ENCODE measurements around the gene CXCR1.
"Not testable (repeated sequence)": the region's sequence is repeated elsewhere in the genome, so short reads cannot be mapped to it uniquely, and the experiment has no call there.

CXCR1 gene

DNA sequence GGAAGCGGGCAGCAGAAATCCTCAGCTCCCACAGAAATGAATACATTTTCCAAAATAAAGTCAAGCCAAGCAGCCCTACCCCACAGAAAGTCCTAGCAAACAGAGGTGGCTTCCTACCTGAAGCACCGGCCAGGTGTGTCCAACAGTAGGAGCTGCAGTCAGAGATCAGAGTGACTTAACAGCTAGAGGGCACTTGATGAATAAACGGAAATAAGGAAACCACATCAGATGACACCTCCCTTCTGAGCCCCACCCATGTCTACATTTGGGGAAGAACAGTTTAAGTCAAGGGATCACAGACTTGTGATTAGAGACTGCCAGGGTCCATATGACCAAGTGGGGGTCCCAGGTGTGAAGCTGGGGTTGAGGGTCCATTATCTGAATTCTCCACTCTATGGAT lies at the start of gene CXCR1:
CXCR1 (minus strand) TSS at position 172 of the 400 bp plus-strand sequence. CDS start 1,751 bp downstream, outside the sequence.
- DNase-seq, result no peak

DNA sequence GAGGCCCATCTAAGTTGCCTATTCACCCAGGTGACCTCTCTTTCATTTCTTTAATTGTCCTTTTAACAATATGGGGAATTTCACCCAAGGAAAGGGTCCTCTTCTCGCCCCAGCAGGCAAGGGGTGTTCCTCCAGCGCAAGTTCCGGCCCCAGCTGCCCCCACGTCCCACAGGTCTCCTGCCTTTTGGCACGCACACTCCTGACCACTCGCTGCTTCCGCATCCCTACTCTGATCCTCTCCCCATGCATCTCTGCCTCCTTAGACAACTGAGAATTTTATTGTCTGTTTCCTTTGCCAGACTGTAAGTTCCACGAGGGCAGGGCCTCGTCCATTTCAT lies 49.5 kb upstream of the CXCR1 start:
- peak in 4 of 51 donors; percentile 4 to 19 (median 15) for DNase-seq

DNA sequence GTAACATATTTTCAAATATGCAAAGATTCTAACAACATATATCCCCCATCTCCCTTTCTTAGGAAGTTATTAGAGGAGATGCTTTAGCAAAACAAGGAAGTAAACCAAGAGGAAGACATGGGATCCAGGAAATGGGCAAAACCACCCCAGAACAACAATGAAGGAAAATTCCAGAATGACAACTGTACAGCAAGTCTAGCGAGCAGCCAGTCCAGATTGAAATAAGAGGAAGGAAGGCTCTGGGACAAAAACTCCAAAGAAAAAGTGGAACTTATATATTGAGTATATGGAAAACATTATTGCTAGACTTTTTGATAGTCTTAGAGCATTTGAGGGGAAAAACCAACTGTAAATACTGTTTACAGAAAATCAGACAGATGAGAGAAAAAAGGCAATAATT lies 47.4 kb upstream of the CXCR1 start:
- no peak for DNase-seq

DNA sequence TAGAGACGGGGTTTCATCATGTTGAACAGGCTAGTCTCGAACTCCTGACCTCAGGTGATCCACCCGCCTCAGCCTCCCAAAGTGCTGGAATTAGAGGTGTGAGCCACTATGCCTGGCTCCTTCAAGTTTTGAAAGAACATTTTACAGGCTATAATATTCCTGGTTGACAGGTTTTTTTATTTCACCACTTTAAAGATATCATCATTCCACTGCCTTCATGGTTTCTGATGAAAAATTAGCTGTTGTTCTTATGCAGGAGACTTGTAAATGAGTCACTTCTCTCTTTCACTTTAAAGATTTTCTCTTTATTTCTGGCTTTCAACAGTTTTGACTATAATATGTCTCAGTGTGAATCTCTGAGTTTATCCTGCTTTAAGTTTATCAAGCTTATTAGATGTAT lies 42.3 kb upstream of the CXCR1 start:
- no peak for DNase-seq

DNA sequence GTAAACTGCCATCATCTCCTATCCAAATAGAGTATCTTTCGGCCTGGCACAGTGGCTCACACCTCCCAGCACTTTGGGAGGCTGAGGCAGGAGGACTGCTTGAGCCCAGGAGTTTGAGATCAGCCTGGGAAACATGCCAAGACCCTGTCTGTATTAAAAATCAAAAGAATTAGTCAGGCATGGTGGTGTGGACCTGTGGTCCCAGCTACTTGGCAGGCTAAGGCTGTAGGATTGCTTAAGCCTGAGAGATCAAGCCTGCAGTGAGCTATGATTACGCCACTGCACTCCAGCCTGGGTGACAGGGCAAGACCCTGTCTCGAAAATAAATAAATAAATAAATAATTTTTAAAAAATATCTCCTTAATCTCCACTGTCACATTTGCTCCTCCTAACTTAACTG lies 35.5 kb upstream of the CXCR1 start:
- DNase-seq, result no peak

DNA sequence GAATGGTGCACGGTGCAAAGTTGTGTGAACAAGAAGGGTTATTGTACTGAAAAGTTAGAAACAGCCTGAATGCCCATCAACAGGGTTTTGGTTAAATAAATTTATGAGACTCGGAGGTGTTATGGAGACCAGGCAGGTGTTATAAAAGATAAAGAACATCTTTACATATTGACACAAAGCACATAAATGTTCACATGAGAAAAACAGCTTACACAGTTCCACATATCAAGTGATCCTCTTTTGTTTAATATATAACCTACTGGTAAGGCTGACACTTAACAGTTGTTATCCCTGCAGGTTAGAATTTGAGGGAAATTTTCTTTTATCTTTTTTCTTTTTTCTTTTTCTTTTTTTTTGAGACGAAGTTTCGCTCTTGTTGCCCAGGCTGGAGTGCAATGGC lies 30.2 kb upstream of the CXCR1 start:
- no peak for DNase-seq

DNA sequence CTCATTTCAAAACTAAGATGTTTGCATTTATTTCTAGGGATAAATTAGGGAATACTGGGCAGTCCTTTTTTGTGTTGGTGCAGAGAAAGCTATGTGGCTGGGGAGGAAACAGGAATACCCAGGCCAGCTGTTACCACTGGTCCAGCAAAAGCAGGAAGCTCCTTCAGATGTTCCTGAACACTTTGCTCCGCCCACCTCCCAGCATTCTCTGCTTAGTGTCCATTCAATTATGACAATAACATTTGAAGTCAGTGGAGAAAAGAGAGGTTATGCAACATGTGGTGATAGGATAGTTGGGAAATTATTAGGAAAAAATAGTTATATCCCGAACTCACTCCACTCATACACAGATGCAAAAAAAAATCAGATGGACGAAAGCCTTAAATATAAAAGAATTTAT lies 28.1 kb upstream of the CXCR1 start:
- no peak for DNase-seq

DNA sequence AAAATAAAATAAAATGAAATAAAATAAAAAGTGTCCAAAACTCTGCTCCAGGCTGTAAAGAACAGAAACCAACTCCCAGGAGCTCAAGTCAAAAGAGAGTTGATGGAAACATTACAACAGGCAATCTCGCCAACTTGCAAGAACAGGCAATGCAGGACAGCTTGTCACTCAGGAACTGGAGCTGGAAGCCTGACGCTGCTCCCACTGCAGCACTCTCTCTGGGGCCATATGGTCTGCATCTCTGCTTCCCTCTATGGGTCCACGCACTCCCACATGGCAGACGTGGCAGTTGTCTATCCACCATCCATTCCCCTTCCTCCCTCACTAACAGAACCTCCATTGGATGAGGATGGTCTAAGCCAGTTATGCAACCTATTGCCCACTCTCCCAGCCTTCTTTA lies 26.9 kb upstream of the CXCR1 start:
- no peak for DNase-seq

DNA sequence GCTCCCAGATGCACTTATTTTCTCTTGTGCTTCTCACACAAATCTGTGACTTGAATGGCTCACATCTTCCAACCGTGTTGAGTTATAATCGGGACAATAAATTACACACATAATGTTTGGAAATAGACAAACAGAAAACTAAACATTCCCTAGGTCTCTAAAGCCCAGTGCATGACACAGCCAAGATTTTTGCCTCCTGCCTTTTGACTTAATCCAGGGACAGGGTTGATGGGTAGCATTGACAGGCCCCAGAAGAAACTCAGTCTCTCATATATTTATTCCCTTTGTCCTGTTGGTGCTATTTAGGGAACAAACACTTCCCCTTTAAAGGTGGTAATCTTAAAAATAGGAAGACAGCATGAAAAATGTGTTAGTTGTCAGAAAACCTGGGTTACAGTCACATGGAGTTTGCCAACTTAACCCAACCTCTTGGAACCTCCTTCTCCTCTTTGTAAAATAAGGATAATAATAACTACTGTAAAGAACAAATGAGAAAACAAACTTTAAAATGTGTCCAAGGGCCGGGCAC lies 26.2 kb upstream of the CXCR1 start:
- DNase-seq, result no peak

DNA sequence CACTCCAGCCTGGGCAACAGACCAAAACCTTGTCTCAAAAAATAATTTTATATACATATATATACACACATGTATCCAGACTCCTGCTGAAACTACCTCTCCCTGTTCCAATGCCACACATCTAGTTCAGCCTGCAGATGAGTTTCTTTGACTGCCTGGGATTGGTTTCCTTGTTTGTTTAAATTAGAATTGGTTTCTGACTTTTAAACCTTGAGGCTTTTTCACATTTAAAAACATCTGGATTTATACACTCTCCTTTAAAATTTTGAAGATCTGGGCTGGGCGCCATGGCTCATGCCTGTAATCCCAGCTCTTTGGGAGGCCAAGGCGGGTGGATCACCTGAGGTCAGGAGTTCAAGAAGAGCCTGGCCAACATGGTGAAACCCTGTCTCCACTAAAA lies 21.8 kb upstream of the CXCR1 start:
- no peak for DNase-seq

DNA sequence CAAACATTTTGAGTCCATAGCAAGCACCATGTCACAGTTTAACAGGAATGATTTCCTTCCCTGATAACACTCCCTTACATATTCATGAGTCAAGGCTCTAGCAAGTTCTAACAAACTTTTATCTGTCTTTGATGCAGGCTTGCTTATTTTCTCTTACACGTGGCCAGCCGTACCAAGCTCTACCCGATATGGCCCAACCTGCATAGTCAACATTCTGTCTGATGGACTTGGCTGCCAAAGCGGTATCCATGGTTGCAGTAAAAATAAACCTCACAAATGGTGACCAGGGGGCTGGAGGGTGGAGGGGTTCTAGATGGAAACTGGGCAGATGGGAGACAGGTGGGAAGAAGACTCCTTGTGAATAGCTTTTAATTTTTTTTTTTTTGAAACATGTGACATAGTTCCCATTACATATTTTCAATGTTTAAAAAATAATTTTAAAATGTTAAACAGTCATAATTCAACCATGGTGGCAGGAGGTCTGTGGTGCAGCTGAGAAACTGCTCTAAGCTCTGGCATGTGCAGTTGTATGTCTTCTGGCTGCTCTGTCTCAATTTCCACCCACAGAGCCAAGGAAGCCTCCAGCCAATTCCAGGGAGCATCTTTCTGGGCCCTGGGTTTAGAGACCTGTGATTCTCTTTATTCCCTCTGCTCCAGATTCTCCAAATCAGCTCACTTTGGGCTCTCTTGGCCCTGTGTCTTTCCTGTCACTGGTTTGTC lies 20.7 kb upstream of the CXCR1 start:
- DNase-seq, result no peak

DNA sequence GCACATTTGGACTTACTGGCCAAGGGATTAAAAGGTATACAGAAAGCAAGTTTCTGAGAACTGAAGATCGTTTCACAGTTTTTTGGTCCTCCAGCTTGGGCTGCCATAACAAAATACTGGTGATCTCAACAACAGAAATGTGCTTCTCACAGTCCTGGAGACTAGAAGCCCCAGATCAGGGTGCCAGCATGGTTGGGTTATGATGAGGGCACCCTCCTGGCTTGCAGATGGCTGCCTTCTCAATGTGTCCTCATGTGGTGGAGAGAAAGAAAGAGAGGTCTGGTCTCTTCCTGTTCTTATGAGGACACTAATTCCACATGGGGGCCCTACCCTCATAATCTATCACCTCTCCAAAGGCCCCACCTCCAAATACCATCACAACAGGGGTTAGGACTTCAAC lies 20.1 kb upstream of the CXCR1 start:
- DNase-seq, result no peak

DNA sequence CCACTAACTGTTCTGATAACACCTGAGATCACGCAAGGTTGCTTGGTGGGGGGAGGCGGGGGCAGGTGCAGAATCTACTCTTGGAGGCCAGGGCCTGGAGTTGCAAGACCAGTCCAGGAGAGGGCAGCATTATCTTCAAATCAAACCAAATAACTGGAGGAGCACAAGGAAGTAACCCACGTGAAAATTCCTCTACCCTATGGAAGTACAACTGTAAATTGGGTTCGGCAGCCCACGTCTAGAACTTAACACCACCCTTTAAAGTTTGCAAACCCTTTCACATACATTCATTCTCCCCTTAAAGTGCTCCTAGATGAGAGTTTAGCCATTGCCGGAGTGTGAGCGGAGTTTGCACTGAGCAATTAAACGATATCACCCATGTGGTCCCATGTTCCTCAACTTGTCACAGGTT lies 19.6 kb upstream of the CXCR1 start:
- DNase-seq, result peak in 24 of 51 donors; percentile 2 to 50 (median 16)

DNA sequence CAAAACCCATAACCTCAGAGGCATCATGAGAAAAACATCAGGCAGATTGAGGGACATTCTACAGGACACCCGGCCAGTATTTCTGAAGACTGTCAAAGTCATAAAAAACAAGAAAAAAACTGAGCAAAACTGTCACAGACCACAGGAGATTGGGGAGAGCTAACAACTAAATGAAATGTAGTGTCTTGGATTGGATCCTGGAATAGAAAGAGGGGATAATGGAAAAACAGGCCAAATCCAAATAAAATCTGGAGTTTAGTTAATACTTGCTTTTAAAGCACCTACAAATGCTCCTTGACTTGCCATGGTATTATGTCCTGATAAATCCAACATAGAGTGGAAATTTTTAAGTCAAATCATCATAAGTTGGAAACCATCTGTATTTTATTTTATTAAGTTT lies 17.6 kb upstream of the CXCR1 start:
- DNase-seq, result no peak

DNA sequence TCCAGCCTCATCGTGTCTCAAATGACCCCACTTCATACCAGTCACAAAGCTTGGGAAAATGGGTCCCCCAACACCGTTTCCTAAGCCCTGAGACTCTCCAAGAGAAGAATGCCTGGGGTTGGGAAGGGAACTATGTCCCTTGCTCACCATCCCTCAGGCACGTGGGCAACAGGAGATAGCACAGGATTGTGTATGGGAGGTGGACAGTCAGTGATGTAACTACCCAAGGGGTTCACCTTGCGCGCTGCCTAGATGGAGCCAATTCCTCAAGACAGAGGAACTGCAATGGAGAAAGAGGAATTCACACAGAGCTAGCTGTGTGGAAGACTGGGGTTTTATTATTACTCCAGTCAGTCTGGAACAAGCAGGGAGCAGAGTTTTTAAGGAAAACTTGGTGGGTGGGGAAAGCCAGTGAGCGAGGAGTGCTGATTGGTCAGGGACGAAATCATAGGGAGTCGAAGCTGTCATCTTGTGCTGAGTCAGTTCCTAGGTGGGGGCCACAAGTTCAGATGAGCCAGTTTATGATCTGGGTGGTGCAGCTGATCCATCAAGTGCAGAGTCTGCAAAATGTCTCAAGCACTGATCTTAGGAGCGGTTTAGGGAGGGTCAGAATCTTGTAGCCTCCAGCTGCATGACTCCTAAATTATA lies 13.8 kb upstream of the CXCR1 start:
- DNase-seq, result no peak

DNA sequence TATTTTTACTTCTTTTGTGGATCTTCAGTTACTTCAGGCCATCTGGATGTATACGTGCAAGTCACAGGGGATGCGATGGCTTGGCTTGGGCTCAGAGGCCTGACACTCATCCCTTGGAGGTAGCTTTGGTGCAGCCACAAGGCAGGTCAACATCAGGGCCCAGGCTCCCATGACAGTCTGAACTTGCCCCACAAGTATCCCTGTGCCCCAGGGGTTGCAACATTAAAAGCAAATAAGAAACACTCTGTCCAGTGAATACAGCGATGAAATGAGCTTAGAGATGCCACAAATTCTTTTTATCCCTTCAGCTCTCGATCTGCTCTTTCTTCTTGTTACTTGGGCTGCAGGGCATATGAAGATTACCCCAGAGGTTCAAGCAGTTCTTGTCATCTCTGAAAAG lies 13.0 kb upstream of the CXCR1 start:
- no peak for DNase-seq

DNA sequence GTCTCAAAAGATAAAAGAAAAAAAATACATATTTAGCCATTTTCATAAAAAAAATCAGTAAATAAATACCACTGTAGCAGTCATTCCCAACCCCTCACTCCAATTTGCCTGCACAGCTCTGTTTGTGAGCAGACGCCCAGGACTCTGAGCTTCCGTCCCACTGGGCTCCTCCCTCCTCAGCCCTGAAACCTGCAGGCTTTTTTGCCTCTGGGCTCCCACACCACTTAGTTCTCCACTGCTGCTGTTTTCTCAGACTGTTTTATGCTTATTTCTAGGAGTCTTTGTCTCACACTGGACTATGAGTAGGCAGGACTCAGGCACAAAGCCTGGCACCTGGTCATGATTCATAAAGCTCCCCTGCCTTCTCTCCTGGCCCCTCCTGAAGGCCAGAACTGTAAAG lies 6.1 kb upstream of the CXCR1 start:
- no peak for DNase-seq

DNA sequence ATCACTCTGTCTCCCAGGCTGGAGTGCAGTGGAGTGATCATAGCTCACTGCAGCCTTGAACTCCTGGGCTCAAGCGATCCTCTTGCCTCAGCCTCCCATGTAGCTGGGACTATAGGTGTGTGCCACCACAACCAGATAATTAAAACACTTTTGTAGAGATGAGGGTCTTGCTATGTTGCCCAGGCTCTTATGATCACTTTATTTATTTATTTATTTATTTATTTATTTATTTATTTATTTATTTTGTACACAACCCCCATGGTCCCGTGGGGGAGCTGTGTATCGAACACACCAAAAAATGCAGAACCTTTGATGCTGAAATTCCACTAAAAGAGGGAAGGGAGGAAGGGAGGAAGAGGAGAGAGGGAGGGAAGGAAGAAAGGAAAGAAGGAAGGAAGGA lies 5.0 kb upstream of the CXCR1 start:
- not testable (repeated sequence) for DNase-seq

DNA sequence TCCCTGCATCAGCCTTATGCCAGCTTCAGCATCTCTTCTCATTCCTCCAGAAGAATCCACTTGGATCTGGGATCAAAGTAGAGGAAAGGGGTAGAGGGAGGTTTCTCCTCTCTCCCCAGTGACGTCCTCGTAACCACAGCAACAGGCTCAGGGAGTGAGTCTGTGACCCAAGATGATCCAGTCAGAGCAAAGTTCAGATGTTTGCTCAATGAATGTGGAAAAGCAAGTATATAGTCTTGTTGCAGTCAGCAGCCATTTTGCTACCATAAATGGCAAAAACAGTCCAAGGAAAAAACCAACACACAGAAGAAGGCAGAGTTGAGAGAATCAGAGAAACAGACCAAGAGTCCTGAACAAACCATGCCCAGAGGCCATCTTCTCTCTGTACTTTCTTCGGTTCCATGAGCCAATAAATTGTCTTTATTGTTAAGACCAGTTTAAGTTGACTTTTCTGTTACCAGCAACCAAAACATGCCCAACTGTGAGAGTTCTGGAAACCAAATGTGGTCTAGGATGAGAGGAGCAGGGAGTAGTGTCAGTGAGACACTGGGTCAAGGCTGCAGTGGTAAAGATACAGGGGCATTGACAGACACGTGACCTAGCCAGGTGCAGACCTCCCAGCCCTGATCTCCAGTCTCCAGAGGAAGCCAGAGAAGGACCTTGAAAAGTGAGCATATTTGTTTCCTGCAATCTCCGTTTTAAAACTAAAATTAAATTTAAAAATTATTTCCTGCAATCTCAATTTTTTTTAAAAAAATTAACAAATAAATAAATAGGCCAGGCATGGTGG lies 3.2 kb upstream of the CXCR1 start:
- no peak for DNase-seq

DNA sequence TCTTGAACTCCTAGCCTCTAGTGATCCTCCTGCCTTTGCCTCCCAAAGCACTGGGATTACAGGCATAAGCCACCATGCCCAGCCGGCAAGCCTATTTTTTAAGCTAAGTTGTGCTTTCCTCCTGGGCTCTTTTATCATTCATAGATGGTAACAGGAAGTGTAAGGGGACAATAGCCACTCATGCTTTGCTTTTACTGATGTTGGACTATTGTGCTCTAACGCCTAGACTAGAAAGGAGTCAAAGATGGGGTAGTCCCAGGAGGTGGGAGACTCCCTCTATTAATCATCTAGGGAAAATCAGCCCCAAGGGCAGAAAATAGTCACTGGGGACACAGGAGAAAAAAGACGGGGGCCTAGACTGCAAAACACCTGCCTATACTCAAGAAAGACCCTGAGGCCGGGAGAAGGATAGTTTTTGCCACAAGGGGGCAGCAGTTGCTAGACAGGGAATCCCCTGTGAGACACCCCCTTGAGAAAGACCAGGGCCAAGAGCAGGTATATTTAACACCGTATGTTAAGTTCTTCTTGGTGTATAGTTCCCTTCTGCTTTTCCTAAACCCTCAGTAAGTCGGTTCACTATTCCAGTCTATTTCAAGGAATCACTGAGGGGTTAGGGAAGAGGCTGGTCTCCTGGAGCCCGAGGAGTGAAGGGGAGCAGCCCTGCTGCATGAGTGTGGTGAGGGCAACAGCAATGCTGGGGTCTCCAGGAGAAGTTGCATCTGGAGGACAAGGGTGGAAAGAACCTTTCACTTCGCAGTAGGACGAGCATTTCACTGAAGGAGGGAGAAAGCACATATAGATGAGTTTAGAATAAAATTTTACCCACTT lies 2.1 kb upstream of the CXCR1 start:
- peak in 11 of 51 donors; percentile 1 to 41 (median 6) for DNase-seq

DNA sequence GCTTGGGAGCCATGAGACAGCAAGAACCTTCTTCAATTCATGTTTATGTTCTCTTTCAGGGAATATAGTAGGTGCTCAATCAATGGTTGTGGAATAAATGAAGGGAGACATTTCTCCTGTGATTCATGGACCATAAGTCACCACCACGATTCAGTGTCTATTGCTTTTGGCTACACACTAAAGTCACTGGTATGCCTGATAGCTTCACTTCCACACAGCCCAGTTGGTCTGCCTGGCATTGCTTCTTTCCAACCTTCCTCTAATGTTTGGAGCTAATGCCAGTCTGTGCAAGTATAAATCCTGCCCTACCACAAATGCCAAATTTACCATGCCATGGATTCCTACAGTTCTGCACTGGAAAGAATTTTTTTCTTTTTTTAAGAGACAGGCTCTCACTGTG lies 1.3 kb upstream of the CXCR1 start:
- no peak for DNase-seq

DNA sequence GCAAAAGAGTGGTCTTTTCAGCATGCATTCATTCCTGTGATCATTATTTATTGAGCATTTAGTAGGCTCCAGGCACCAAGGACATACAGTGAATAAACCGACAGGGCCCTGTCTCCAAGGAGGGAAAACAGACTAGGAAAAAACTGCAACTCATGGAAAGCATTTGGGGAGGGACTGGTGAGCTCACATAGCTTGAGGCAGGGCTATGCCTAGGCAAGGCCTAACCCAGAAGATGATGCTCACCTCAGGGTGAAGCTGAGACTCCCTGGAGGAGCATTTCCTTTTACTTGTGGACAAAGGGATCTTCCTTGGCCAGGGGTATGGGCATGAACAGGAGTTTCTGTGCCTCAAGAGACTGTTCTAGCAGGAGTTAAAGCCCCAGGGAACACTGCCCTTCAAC lies 3.9 kb downstream of the CXCR1 start:
- no peak for DNase-seq

Measured in hypothalamus (tissue), 51 donors.